SW 1271 (cell line): Measurements from ENCODE around the gene NLRP10.
"Not testable (repeated sequence)": the region's sequence is repeated elsewhere in the genome, so short reads cannot be mapped to it uniquely, and the experiment has no call there.

Experiments
- DNase-seq, 2 experiments: peaks; one replicate each; lab custom pipeline; 2025; lab: John Stamatoyannopoulos, UW

Gene NLRP10, protein sequence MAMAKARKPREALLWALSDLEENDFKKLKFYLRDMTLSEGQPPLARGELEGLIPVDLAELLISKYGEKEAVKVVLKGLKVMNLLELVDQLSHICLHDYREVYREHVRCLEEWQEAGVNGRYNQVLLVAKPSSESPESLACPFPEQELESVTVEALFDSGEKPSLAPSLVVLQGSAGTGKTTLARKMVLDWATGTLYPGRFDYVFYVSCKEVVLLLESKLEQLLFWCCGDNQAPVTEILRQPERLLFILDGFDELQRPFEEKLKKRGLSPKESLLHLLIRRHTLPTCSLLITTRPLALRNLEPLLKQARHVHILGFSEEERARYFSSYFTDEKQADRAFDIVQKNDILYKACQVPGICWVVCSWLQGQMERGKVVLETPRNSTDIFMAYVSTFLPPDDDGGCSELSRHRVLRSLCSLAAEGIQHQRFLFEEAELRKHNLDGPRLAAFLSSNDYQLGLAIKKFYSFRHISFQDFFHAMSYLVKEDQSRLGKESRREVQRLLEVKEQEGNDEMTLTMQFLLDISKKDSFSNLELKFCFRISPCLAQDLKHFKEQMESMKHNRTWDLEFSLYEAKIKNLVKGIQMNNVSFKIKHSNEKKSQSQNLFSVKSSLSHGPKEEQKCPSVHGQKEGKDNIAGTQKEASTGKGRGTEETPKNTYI

GRCh38 chr11:7965386-7965785 lies at the start of gene NLRP10:
NLRP10 (minus strand) TSS chr11:7965447; CDS start chr11:7963495, 1,952 bp downstream.
- DNase-seq = no peak

- no peak for DNase-seq
Measured at GRCh38 chr11:8013833-8014232, 48.6 kb upstream of the NLRP10 start.

DNA sequence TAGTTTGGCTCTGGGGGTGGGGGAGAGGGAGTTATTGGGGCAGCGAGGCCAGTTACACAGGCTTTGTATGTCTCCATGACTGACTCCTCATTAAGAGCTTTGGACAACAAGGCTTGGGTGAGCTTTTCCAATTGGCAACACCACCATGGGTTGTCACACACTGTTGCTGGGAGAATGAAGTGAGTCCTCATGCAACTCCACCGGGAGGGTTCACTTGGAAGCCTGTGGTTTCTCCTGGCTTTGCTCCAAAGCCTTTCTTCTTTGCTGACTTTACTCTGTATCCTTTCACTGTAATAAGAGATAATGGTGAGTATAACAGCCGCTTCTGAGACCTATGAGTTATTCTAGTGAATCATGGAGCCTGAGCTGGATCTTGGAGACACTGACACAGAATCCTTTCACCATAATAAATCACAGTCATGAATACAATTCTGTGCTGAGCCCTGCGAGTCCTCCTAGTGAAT lies 46.8 kb upstream of the NLRP10 start:
- DNase-seq = no peak

DNA sequence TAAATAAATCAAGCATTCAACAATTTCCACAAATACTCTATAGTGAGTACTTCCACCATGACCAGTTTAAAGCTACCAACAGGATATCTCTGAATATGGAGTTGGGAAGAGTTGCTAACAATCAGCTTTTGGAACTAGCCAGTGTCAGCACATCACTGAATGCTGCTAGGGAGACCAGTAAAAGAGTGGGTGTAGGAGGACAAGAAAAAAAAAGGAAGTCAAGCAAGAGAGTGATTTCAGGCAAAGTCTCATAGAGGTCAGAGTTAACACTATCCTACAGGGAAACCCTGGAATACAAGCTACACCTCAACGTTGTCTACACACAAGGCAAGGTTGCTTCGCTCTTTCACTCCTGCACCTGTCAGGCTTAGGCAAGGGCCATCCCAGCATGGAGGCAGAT lies 46.1 kb upstream of the NLRP10 start:
- DNase-seq = no peak

GRCh38 chr11:8009856-8010255 lies 44.6 kb upstream of the NLRP10 start:
- no peak for DNase-seq

DNA sequence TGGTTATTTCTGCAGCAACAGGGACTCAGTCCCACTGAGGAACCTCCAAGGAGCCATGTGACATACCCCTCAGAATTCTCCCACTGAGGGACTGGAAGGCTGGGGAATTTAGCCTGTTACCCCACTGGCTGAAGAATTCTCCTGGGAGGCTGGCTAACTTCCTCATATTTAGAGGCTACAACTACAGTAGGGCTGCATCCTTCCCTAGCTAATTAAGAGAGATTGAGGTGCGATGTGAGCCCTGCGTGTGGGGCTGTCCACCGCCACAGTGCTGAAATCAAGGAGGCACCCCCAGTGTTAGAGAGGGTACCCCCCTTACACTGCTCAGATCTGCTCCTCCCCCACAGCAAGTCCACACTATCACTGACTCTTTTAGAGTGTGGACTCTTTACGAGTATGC lies 43.0 kb upstream of the NLRP10 start:
- no peak for DNase-seq

GRCh38 chr11:8006349-8006977 lies 41.2 kb upstream of the NLRP10 start:
- peak in 1 of 2 experiments; percentile 64 for DNase-seq

- DNase-seq = no peak
Measured at GRCh38 chr11:8005556-8005955, 40.3 kb upstream of the NLRP10 start.

DNA sequence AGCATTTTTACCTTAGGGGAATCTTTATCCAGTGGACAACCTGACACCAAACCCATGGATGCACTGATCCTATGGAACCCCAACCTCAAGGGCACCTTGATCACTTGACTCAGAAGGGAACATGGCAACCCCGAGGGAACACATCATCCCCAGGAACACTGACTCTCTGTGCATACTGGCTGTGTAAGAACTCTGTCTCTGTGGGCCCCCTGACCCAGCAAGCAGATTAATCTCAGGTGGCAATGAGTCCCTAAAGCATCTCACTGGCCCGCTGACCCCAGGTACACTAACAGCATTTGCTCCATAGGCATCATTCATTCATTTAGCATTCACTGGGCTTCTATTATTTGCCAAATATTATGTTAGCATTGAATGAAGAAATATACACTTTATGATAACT lies 38.8 kb upstream of the NLRP10 start:
- no peak for DNase-seq

DNA sequence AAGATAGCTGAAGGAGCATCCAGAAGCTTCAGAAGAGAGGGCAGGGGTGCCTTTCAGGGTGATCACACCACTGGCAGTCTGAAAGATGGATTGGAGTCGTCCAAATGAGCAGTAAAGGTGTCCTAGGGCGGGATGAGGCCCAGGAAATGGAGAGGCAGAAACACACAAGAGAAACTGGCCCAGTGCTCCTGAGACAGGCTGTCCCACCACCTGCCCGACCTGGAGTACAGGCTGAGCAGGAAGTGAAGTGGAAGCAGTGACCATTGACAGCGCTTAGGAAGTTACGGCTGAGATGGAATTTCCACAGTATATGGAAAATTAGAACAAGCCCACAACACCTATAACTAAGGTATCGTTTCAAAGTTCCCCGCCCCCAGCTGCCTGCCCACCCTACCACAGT lies 37.9 kb upstream of the NLRP10 start:
- no peak for DNase-seq

DNA sequence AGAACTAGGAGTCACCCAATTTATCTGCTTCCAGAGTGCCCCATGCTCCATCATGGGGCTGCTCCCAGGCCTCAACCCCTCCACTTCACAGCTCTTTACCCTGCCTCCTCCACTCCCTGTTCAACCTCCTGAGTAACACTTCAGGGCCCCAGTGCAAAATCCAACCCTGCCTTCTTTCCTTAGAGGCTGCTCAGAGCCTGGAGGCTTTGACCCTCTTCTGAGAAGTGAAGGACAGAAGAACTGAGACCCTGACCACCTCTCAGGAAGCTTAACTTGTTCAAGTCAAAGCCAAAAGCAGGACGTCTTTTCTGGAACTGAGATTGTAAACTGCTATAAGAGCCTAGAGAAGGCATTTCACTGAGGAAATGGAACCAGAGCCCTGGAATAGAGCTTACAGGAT lies 37.4 kb upstream of the NLRP10 start:
- DNase-seq = no peak

GRCh38 chr11:8000390-8000789 lies 35.1 kb upstream of the NLRP10 start:
- DNase-seq = no peak

- DNase-seq = no peak
Measured at GRCh38 chr11:7999795-8000194, 34.5 kb upstream of the NLRP10 start.

DNA sequence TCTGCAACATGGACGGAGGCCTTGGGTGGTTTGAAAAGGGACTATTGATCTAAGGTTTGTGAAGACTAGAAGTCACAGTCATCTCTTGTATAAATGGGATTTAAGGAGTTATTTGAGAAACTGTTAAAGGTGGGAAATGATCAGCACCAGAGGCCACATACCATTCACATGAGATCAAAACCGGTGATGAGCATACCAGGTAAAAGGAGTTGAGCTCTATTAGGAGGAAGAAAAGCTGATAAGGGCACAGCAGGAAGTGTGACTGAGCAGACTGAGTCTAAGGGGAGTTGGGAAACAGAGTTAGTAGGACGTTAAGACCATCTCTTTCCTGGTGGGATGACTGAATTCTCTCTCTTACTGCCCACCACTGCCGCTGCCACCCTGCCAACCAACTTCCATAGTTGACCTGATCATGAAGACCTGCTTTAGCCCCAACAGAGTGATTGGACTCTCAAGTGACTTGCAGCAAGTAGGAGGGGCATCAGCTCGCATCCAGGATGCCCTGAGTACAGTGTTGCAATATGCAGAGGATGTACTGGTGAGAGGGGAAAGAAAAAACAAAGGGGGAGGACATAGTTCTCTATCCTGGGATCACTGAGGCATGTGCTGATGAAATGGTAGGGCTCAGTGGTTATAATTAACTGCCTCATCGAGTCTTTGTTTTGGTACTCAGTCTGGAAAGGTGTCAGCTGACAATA lies 29.5 kb upstream of the NLRP10 start:
- DNase-seq = no peak

- DNase-seq = not testable (repeated sequence)
Measured at GRCh38 chr11:7987560-7987883, 22.3 kb upstream of the NLRP10 start.

- DNase-seq = peak; percentile 91 to 99
Measured at GRCh38 chr11:7986768-7987559, 21.7 kb upstream of the NLRP10 start, which contains the start of gene EIF3F. EIF3F (plus strand) TSS chr11:7987337; CDS start chr11:7987353, 16 bp downstream.

GRCh38 chr11:7983832-7984590 lies 18.8 kb upstream of the NLRP10 start:
- DNase-seq = no peak

GRCh38 chr11:7982582-7983119 lies 17.4 kb upstream of the NLRP10 start:
- DNase-seq = no peak

- no peak for DNase-seq
Measured at GRCh38 chr11:7981619-7982157, 16.4 kb upstream of the NLRP10 start.

GRCh38 chr11:7977232-7977917 lies 12.1 kb upstream of the NLRP10 start:
- peak; percentile 51 to 82 for DNase-seq
